Stomach (tissue), 4 donors: ENCODE results near the gene SCML1.

Experiments
- CTCF ChIP-seq, 7 experiments: fragments of 450-650 bp in 4 of 7; fragments of 200-600 bp in 3 of 7; sonication (generic) in 3 of 7; IDR thresholded peaks; one replicate each; pipeline ENCODE4 v1.5.1; 2016 to 2019; ENCODE audit warnings: antibody characterized with exemption in 7 of 7, control low read depth in 2 of 7, mild to moderate bottlenecking in 1 of 7
- POLR2AphosphoS5 ChIP-seq, 3 donors: sonication (generic); formaldehyde crosslinking; IDR thresholded peaks; one replicate each; pipeline ENCODE4 v1.6.1; 2016; ENCODE audit warnings: antibody characterized with exemption in 3 of 3

DNA sequence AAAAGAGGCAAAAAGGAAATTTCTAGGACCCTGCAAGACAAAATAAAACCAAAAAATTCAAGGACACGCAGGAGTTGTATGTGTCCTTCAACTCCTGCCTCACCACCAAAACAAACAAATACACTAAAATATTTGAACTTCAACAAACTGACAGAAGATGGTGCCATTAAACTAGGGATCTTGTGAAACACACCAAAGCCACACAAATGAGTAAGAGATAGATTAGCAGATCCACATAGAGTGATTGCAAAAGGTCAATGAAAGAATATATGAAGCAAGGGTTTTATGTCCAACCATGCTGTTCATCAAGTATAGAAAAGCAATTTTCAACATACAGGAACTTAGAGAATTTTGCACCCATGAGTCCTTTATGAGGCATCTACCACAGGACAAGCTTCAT, 40.1 kb upstream of the SCML1 start:
- TF ChIP-seq CTCF (IDR thresholded peaks at IDR 0.05) = peak in 1 of 7 experiments; percentile 7
- no peak for TF ChIP-seq POLR2AphosphoS5 (IDR thresholded peaks at IDR 0.05)
